ENCODE results near the gene SLC35F2.

Gene SLC35F2

GRCh38 chr11:107743191-107743590 lies 115.4 kb downstream of the SLC35F2 start:
- DNase-seq (ENCODE audit: extremely low read depth in 1 of 2, low read depth in 1 of 2) = no peak

DNA sequence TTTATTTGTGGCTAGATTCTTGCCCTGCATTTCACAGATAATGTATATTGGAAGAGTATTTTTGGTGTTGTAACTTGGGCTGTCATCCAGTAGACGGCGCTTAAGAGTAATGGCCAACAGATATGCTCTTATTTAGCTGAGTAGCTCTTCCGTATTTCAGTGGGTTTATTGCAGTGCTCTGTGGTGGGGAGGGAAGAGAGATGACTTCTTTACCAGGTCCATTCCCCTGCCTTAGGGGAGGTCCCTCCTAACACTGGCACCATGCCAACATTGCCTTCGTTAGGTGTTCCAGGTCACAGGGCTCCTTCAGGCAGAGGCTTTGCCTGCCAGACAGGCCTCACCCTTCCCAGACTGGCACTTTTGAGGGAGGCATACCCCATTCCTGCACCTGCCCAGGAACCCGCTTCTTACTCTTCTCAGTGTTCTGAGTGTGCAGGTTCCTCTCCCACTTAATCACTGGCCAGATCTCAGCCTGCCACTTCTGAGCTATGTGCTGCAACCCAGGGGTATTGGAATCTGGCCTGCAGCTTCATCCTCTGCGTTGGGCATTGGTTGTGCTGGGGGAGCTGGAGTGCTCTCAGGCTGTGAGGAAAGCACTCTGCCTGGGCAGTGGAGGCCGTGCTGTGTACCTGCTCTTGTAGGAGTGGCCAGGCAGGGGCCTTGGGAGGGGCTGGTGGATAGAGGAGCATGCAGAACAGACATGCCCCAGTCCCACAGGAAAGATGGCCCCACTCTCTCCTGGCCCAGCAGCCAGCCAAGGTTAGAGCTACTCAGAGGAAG lies 117.4 kb downstream of the SLC35F2 start:
- no peak for DNase-seq (ENCODE audit: extremely low read depth in 1 of 2, low read depth in 1 of 2)

All from activated CD8-positive, alpha-beta memory T cell treated with anti-CD3 and anti-CD28 coated beads for 1 hour (primary cell).